Caco-2 (cell line): ENCODE measurements around the gene FOXF2. TPM values are rescaled to one million over a fixed set of nuclear protein-coding genes. Genes with fewer than 3 reads are reported as not detected.

Experiments used
- BruUV-seq: library from RNA; stranded (reverse); fragments of 400-500 nt; replicated peaks from 2 replicates; lab custom pipeline; 2021; lab: Mats Ljungman, UMichigan
- CTCF ChIA-PET: fragments of 300-600 bp; sonication (Branson Sonifier 250); formaldehyde crosslinking; loops from one replicate; lab custom pipeline; 2022; ENCODE audit warnings: antibody characterized with exemption; lab: Charles Lee
- POLR2A ChIA-PET: fragments of 300-600 bp; sonication (Branson Sonifier 250); formaldehyde crosslinking; loops from one replicate; lab custom pipeline; 2022; ENCODE audit warnings: antibody characterized with exemption; lab: Charles Lee
- DNase-seq, 2 experiments: peaks; one replicate each; pipeline versions ENCODE4 v3.0.0 to v3.0.0-alpha.2; 2020 to 2022
- H3K27me3 ChIP-seq: replicated peaks from 2 replicates; pipeline ENCODE4 v1.6.0; 2011; ENCODE audit warnings: low read length; ENCODE audit not compliant: control insufficient read depth, insufficient read depth
- H3K36me3 ChIP-seq: 2 replicates; pipeline ENCODE4 v1.5.1; 2011; ENCODE audit warnings: low read length; ENCODE audit not compliant: control insufficient read depth, insufficient read depth
- H3K4me1 ChIP-seq: fragments of 250-450 bp; sonication (Bioruptor Pico); 2 replicates; pipeline ENCODE4 v1.5.1; 2020; ENCODE audit warnings: mild to moderate bottlenecking
- H3K4me3 ChIP-seq: 2 replicates; pipeline ENCODE4 v1.5.1; 2011; ENCODE audit warnings: low read depth, mild to moderate bottlenecking, control low read depth, low read length
- H3K9me3 ChIP-seq: fragments of 250-450 bp; sonication (Bioruptor Pico); 2 replicates; pipeline ENCODE4 v1.5.1; 2020; ENCODE audit warnings: mild to moderate bottlenecking, moderate library complexity
- H3K27ac Mint-ChIP-seq: one replicate; pipeline ENCODE4 v1.8.0; 2022; ENCODE audit warnings: mixed read lengths; ENCODE audit not compliant: unreplicated experiment
- H3K27me3 Mint-ChIP-seq: one replicate; pipeline ENCODE4 v1.8.0; 2022; ENCODE audit warnings: mixed read lengths; ENCODE audit not compliant: insufficient read depth, unreplicated experiment
- H3K36me3 Mint-ChIP-seq: one replicate; pipeline ENCODE4 v1.8.0; 2022; ENCODE audit warnings: mild to moderate bottlenecking, mixed read lengths; ENCODE audit not compliant: insufficient read depth, unreplicated experiment
- H3K4me1 Mint-ChIP-seq: one replicate; pipeline ENCODE4 v1.8.0; 2022; ENCODE audit warnings: low read depth, mixed read lengths; ENCODE audit not compliant: unreplicated experiment
- H3K4me3 Mint-ChIP-seq: one replicate; pipeline ENCODE4 v1.8.0; 2022; ENCODE audit warnings: mild to moderate bottlenecking, moderate library complexity, mixed read lengths; ENCODE audit not compliant: unreplicated experiment
- H3K9me3 Mint-ChIP-seq: one replicate; pipeline ENCODE4 v1.8.0; 2022; ENCODE audit warnings: mixed read lengths; ENCODE audit not compliant: unreplicated experiment
- intact Hi-C: fragments of 100-400 bp; cut with micrococcal nuclease; formaldehyde crosslinking; loops from one replicate; pipeline ENCODE4 v1.10.0; 2022; ENCODE audit not compliant: unreplicated experiment
- total RNA-seq: library from RNA; stranded (reverse); gene quantifications from 2 replicates; pipeline ENCODE4 v1.2.3, GENCODE V29; 2022
- TF ChIP-seq, protein P1 (sequence below), 2 experiments: fragments of 200-600 bp in 1 of 2; IDR thresholded peaks; 1 replicate in 1 of 2; 2 replicates in 1 of 2; pipeline versions ENCODE4 v1.5.1 to v1.8.0; 2011 to 2022; ENCODE audit warnings: antibody characterized with exemption in 1 of 2, control low read depth in 1 of 2, inconsistent platforms in 1 of 2, low read depth in 1 of 2, low read length in 1 of 2, mild to moderate bottlenecking in 1 of 2, moderate library complexity in 1 of 2; ENCODE audit not compliant: insufficient read depth in 1 of 2, severe bottlenecking in 1 of 2, unreplicated experiment in 1 of 2

The FOXF2 gene
- total RNA-seq, 1 experiment from 2014 or later = 0.88 TPM

DNA sequence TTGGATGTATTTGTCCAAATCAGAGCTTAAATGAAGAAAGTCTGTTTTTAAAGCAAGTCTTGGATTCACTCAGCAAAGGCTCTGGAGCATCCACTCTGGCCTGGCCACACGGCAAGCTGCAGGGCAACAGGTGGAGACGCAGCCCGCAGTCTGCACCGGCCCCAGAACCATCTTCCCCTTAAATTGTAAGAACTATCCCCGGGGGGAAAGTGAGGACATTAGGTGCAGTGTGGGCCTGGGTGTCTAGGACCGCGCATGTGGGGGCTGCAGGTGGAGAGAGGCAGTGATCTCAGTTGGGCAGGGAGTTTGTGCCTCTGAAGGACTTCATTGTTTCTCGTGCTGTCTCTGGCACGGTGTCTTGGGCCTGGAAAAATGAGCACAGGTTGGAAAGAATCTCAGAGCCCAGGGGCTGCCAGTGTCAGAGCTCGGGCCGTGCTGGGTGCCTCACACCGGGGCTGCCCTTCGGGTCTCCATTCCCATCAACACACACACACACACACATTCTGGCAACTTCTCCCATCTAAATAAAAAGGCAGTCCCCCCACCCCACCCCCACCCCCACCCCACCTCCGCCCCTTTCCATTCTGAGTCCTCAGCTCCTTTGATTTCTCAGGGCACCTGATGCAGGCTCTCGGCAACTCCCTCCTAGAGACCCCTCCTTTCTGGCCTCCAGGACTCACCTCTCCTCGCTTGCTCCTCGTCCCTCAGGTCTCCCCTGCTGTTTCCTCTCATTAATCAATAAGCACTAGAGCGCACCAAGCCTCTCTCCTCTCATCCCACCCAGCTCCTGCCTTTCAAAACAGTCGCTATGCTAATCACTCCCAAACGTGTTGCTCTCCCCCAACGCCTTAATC lies 48.4 kb downstream of the FOXF2 start:
- H3K36me3 Mint-ChIP-seq = no peaks in the 10 kb centered on the region
- TF ChIP-seq, protein P1, sequence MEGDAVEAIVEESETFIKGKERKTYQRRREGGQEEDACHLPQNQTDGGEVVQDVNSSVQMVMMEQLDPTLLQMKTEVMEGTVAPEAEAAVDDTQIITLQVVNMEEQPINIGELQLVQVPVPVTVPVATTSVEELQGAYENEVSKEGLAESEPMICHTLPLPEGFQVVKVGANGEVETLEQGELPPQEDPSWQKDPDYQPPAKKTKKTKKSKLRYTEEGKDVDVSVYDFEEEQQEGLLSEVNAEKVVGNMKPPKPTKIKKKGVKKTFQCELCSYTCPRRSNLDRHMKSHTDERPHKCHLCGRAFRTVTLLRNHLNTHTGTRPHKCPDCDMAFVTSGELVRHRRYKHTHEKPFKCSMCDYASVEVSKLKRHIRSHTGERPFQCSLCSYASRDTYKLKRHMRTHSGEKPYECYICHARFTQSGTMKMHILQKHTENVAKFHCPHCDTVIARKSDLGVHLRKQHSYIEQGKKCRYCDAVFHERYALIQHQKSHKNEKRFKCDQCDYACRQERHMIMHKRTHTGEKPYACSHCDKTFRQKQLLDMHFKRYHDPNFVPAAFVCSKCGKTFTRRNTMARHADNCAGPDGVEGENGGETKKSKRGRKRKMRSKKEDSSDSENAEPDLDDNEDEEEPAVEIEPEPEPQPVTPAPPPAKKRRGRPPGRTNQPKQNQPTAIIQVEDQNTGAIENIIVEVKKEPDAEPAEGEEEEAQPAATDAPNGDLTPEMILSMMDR (IDR thresholded peaks at IDR 0.05; ENCODE audit: insufficient read depth in 1 of 2, low read depth in 1 of 2, low read length in 1 of 2, severe bottlenecking in 1 of 2, unreplicated experiment in 1 of 2) = no peak
- H3K36me3 ChIP-seq = no peaks in the 10 kb centered on the region
- ChIA-PET POLR2A (no interaction called here), CTCF (interaction anchor here (0.6 to 1.3 kb wide), 3 partner anchors 19 to 1273 kb away, joined by 4 to 6 read pairs (median 4); no protein-coding TSS in a partner anchor)
- H3K27me3 Mint-ChIP-seq = peaks cover 19% of the 10 kb centered on the region
- no peaks in the 10 kb centered on the region for H3K9me3 ChIP-seq
- H3K4me3 ChIP-seq = no peak overlapping the region
- no peak overlapping the region for H3K27ac Mint-ChIP-seq
- BruUV-seq = no TSS peak
- no peak overlapping the region for H3K4me3 Mint-ChIP-seq
- intact Hi-C loops = loop anchor here (2.0 to 10.0 kb wide), 4 partner anchors 40 to 843 kb away; no protein-coding TSS in a partner anchor
- H3K27me3 ChIP-seq = no peaks in the 10 kb centered on the region; the same call in 1 of the 2 replicates
- no peaks in the 10 kb centered on the region for H3K9me3 Mint-ChIP-seq
- no peaks in the 10 kb centered on the region for H3K4me1 ChIP-seq
- no peak for DNase-seq
- peaks cover 14% of the 10 kb centered on the region for H3K4me1 Mint-ChIP-seq

DNA sequence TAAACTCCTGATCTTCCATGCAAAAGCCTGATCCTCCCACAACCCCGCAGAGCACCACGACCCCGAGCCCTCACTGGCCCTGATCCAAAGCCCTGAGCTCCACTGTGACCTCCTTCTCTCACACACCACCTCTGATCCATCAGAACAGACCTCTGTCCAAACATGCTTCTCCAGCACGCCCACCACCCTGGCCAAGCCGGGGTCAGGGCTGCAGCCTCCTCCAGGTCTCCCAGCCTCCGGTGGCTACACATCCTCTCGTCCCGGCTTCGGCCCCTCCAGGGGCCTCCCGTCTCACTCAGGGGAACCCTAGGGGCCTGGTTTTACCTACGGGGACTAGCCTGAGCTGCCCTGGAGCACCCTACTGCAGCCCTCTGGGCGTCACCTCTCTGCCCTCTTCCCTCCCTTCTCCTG lies 49.1 kb downstream of the FOXF2 start:
- Mint-ChIP-seq H3K9me3 (no peaks in the 10 kb centered on the region), H3K4me1 (peaks cover 14% of the 10 kb centered on the region), H3K4me3 (no peak overlapping the region), H3K36me3 (no peaks in the 10 kb centered on the region), H3K27ac (no peak overlapping the region), H3K27me3 (peaks cover 19% of the 10 kb centered on the region)
- BruUV-seq = no TSS peak
- intact Hi-C loops = loop anchor here (5.0 to 10.0 kb wide), 3 partner anchors 41 to 844 kb away; no protein-coding TSS in a partner anchor
- POLR2A ChIA-PET = no interaction called here
- no peaks in the 10 kb centered on the region for H3K9me3 ChIP-seq
- H3K27me3 ChIP-seq = no peaks in the 10 kb centered on the region; the same call in 1 of the 2 replicates
- H3K4me1 ChIP-seq = no peaks in the 10 kb centered on the region
- no peak overlapping the region for H3K4me3 ChIP-seq
- DNase-seq = no peak
- CTCF ChIA-PET = interaction anchor here (0.6 to 0.7 kb wide), 2 partner anchors 18 to 1274 kb away, joined by 4 read pairs; no protein-coding TSS in a partner anchor
- TF ChIP-seq, protein P1 (IDR thresholded peaks at IDR 0.05; ENCODE audit: insufficient read depth in 1 of 2, low read depth in 1 of 2, low read length in 1 of 2, severe bottlenecking in 1 of 2, unreplicated experiment in 1 of 2) = no peak
- no peaks in the 10 kb centered on the region for H3K36me3 ChIP-seq

DNA sequence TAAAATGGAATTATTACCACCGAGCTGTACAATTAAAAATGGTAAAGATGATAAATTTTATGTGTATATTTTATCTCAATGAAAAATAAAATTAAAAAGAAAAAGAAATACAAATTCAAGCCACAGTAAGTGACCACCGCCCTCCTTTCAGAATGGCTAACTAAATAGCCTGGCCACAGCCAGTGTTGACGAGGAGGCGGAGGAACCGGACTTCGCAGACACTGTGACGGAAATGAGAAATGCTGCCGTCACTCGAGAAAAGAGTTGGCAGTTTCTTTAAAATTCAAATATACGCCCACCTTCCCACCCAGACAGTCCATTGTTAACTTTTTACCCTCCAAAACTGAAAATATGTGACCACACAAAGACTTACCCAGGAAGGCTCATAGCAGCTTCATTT lies 50.0 kb downstream of the FOXF2 start:
- H3K9me3 ChIP-seq = no peaks in the 10 kb centered on the region
- TF ChIP-seq, protein P1 (IDR thresholded peaks at IDR 0.05; ENCODE audit: insufficient read depth in 1 of 2, low read depth in 1 of 2, low read length in 1 of 2, severe bottlenecking in 1 of 2, unreplicated experiment in 1 of 2) = no peak
- BruUV-seq = no TSS peak
- H3K27me3 Mint-ChIP-seq = peaks cover 19% of the 10 kb centered on the region
- intact Hi-C loops = loop anchor here (5.0 to 10.0 kb wide), 3 partner anchors 42 to 845 kb away; no protein-coding TSS in a partner anchor
- no peaks in the 10 kb centered on the region; the same call in 1 of the 2 replicates for H3K27me3 ChIP-seq
- CTCF ChIA-PET = no interaction called here
- no peak overlapping the region for H3K4me3 ChIP-seq
- H3K4me1 ChIP-seq = no peaks in the 10 kb centered on the region
- no peaks in the 10 kb centered on the region for H3K9me3 Mint-ChIP-seq
- H3K36me3 Mint-ChIP-seq = no peaks in the 10 kb centered on the region
- H3K27ac Mint-ChIP-seq = no peak overlapping the region
- no peak overlapping the region for H3K4me3 Mint-ChIP-seq
- H3K36me3 ChIP-seq = no peaks in the 10 kb centered on the region
- DNase-seq = no peak
- POLR2A ChIA-PET = no interaction called here
- H3K4me1 Mint-ChIP-seq = peaks cover 14% of the 10 kb centered on the region
